Kidney (tissue), 14 donors: ENCODE measurements around the gene CHCHD1. TPM values are rescaled to one million over a fixed set of nuclear protein-coding genes. Genes with fewer than 3 reads are reported as not detected.

Experiments
- DNase-seq, 5 donors: peaks; one replicate each; pipeline ENCODE4 v3.0.0-alpha.2; 2013 to 2020
- FAIRE-seq: peaks from 2 replicates; lab custom pipeline; 2012; peaks lifted over from hg19 to GRCh38; lab: Jason Lieb, UNC
- H3K27ac ChIP-seq, 2 donors: one replicate each; pipeline ENCODE4 v1.7.0; 2013; ENCODE audit warnings: low read depth in 2 of 2, low read length in 2 of 2, inconsistent platforms in 1 of 2
- H3K27me3 ChIP-seq: one replicate; pipeline ENCODE4 v1.7.1; 2013; ENCODE audit warnings: low read length, inconsistent platforms; ENCODE audit not compliant: control insufficient read depth, insufficient read depth
- H3K36me3 ChIP-seq, 3 donors: one replicate each; pipeline versions ENCODE4 v1.7.0 to v1.7.1; 2013; ENCODE audit warnings: low read length in 3 of 3, control low read depth in 1 of 3, inconsistent platforms in 1 of 3; ENCODE audit not compliant: insufficient read depth in 3 of 3, control insufficient read depth in 2 of 3
- H3K4me1 ChIP-seq, 3 donors: one replicate each; pipeline versions ENCODE4 v1.7.0 to v1.7.1; 2013; ENCODE audit warnings: low read length in 3 of 3, inconsistent platforms in 1 of 3, low read depth in 1 of 3; ENCODE audit not compliant: control insufficient read depth in 2 of 3, insufficient read depth in 2 of 3
- H3K4me3 ChIP-seq, 3 donors: one replicate each; pipeline versions ENCODE4 v1.7.0 to v1.8.1; 2013; ENCODE audit warnings: low read length in 3 of 3, control low read depth in 1 of 3, inconsistent platforms in 1 of 3
- H3K9ac ChIP-seq, 3 donors: one replicate each; pipeline versions ENCODE4 v1.7.0 to v1.7.1; 2013; ENCODE audit warnings: low read length in 3 of 3, control low read depth in 1 of 3, inconsistent platforms in 1 of 3
- H3K9me3 ChIP-seq, 3 donors: one replicate each; pipeline versions ENCODE4 v1.7.0 to v1.7.1; 2013; ENCODE audit warnings: low read length in 3 of 3, control low read depth in 1 of 3, inconsistent platforms in 1 of 3; ENCODE audit not compliant: control insufficient read depth in 2 of 3, insufficient read depth in 1 of 3
- intact Hi-C: fragments of 100-400 bp; cut with DNase I; formaldehyde crosslinking; loops from one replicate; pipeline ENCODE4 v1.11.1; 2022
- polyA plus RNA-seq: library from polyadenylated mRNA; stranded (reverse); fragments of 350-450 nt; fragmentation: Illumina TruSeq; extraction: RNeasy Lipid Tissue Mini Kit (QIAGEN cat#74804); gene quantifications from one replicate; pipeline ENCODE4 v1.2.3, GENCODE V29; 2014; ENCODE audit warnings: low read depth, low replicate concordance; ENCODE audit not compliant: insufficient read depth
- total RNA-seq: library from RNA; stranded (reverse); fragmentation: NEBNext Ultra II Directional; extraction: Animal tissue kit (Norgen Biotek cat#: 25700); gene quantifications from one replicate; pipeline ENCODE4 v1.2.1, GENCODE V29; 2021
- TF ChIP-seq, protein P1 (sequence below): IDR thresholded peaks from 3 replicates; pipeline ENCODE4 v1.5.1; 2012; ENCODE audit warnings: mild to moderate bottlenecking, moderate library complexity, borderline replicate concordance; ENCODE audit not compliant: insufficient read depth; ENCODE audit errors: extremely low read depth
- donor health status: control.
- donor health status: control.
- donor health status: control.
- donor health status: control.
- donor health status: control.
- donor health status: DM: yes; HTN: yes; CAD: no.
- donor health status: Normal renal cell carcinoma (clear cell type).

The CHCHD1 gene
- total and polyA plus RNA-seq, 2 donors from 2014 or later: 23.4 to 105 TPM

DNA sequence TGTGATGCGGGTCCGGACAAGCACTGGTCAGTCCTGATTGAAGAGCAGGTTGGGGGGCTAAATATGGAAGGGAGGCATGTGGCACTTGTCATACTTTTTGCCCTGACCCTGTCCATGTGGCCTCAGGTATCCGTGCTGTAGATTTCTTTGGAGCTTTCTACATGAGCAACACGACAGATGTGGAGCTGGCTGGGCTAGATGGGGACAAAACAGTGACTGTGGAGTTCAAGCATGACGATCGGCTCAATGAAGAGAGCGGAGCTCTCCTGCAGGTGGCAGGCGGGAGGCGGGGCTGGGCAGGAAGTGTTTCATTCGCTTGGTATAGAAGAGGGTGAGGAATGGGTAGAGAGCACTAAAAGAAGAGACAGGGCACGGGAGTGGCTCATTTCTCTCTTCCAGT lies 13.0 kb upstream of the CHCHD1 start:
- Histone ChIP-seq H3K9me3 (no peaks in the 10 kb centered on the region), H3K4me1 (peaks cover 0 to 14% (median 0%) of the 10 kb centered on the region in 3 donors), H3K36me3 (peaks cover 17 to 63% (median 53%) of the 10 kb centered on the region in 3 donors), H3K27me3 (no peaks in the 10 kb centered on the region), H3K9ac (no peak overlapping the region), H3K27ac (no peak overlapping the region), H3K4me3 (no peak overlapping the region)
- TF ChIP-seq, protein P1, sequence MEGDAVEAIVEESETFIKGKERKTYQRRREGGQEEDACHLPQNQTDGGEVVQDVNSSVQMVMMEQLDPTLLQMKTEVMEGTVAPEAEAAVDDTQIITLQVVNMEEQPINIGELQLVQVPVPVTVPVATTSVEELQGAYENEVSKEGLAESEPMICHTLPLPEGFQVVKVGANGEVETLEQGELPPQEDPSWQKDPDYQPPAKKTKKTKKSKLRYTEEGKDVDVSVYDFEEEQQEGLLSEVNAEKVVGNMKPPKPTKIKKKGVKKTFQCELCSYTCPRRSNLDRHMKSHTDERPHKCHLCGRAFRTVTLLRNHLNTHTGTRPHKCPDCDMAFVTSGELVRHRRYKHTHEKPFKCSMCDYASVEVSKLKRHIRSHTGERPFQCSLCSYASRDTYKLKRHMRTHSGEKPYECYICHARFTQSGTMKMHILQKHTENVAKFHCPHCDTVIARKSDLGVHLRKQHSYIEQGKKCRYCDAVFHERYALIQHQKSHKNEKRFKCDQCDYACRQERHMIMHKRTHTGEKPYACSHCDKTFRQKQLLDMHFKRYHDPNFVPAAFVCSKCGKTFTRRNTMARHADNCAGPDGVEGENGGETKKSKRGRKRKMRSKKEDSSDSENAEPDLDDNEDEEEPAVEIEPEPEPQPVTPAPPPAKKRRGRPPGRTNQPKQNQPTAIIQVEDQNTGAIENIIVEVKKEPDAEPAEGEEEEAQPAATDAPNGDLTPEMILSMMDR: no peak
- DNase-seq (peak in 2 of 5 donors; percentile 19 to 21), FAIRE-seq (no peak)
- intact Hi-C loops: no loop called here

DNA sequence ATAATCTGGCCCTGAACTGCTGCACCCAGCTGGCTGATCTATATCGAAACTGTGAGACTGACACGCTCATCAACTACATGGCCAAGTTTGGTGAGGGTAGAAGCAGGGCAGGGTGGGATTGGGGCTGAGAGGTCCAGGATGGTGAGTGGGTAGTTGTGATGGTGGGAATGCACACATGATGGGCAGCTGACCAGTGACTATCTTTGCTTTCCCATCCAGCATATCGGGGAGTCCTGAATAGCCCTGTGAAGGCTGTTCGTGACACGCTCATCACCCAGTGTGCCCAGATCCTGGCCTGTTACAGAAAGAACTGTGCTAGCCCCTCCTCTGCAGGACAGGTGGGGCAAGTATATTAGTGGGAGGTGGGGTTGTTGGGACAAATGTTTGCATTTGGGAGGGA lies 12.5 kb upstream of the CHCHD1 start:
- intact Hi-C loops: no loop called here
- H3K27me3 ChIP-seq: no peaks in the 10 kb centered on the region
- H3K4me3 ChIP-seq: no peak overlapping the region
- peaks cover 0 to 16% (median 0%) of the 10 kb centered on the region in 3 donors for H3K4me1 ChIP-seq
- FAIRE-seq: no peak
- DNase-seq: no peak
- peaks cover 17 to 62% (median 51%) of the 10 kb centered on the region in 3 donors for H3K36me3 ChIP-seq
- no peak overlapping the region for H3K9ac ChIP-seq
- TF ChIP-seq, protein P1: no peak
- H3K27ac ChIP-seq: no peak overlapping the region
- H3K9me3 ChIP-seq: no peaks in the 10 kb centered on the region

DNA sequence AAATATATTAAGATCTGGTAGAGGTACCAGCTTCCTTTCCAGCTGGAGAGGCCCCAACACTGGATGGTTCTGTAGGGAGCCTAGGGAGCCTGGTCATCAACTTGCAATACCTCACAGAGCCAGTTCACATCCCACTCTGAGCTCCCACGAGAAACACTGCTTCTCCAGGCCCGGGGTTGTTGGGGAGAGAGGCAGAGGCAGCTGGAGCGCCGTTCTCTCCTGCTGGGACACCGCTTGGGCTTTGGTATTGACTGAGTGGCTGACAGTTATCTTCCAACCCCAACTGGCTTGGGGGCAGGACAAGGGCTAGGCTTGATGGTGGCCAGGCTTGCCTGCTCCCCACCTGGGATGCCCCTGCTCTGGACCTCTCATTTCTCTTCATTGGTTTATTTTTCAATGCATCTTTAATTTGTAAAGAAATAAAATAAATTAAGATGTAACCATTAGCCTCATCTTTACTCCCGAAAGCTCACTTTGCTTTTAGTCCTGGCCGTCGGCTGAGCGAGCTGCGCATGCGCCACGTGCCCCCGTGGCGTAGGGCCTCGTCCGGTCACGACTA lies 10.0 kb upstream of the CHCHD1 start:
- H3K27ac ChIP-seq: peak overlapping the region; percentile 98
- no peaks in the 10 kb centered on the region for H3K9me3 ChIP-seq
- H3K4me1 ChIP-seq: peaks cover 0 to 24% (median 0%) of the 10 kb centered on the region in 3 donors
- no peaks in the 10 kb centered on the region for H3K27me3 ChIP-seq
- intact Hi-C loops: no loop called here
- H3K4me3 ChIP-seq: peak overlapping the region; percentile 73 to 88 (median 84)
- peaks cover 7 to 38% (median 30%) of the 10 kb centered on the region in 3 donors for H3K36me3 ChIP-seq
- H3K9ac ChIP-seq: peak overlapping the region in 1 of 3 donors; percentile 74
- TF ChIP-seq, protein P1: no peak
- FAIRE-seq: no peak
- DNase-seq: peak in 3 of 5 donors; percentile 28 to 95 (median 93)
